Psoas muscle (tissue), 8 donors: ENCODE results near the gene PACRG. TPM values are rescaled to one million over a fixed set of nuclear protein-coding genes. Genes with fewer than 3 reads are reported as not detected.

Experiments
- ATAC-seq, 4 donors: fragments of 200-7000 bp; cut with Tn5 transposase; one replicate each; pipeline ENCODE4 v1.9.1; 2020; ENCODE audit warnings: moderate library complexity in 3 of 4, mild to moderate bottlenecking in 2 of 4
- DNase-seq, 2 donors: peaks; one replicate each; pipeline ENCODE4 v3.0.0-alpha.2; 2020
- H3K27ac ChIP-seq: fragments of 200-600 bp; one replicate; pipeline ENCODE4 v1.8.0; 2022
- H3K27me3 ChIP-seq, 3 donors: fragments of 200-600 bp in 1 of 3; one replicate each; pipeline versions ENCODE4 v1.6.1 to v1.8.0; 2013 to 2022; ENCODE audit warnings: low read length in 2 of 3, mild to moderate bottlenecking in 2 of 3, moderate library complexity in 1 of 3; ENCODE audit not compliant: insufficient read depth in 3 of 3
- H3K36me3 ChIP-seq, 2 donors: fragments of 200-600 bp in 1 of 2; one replicate each; pipeline versions ENCODE4 v1.6.1 to v1.8.0; 2013 to 2022; ENCODE audit warnings: low read depth in 1 of 2, mild to moderate bottlenecking in 1 of 2, moderate library complexity in 1 of 2; ENCODE audit not compliant: insufficient read depth in 1 of 2
- H3K4me1 ChIP-seq: fragments of 200-600 bp; one replicate; pipeline ENCODE4 v1.8.0; 2022
- H3K4me3 ChIP-seq: fragments of 200-600 bp; one replicate; pipeline ENCODE4 v1.8.0; 2022; ENCODE audit warnings: mild to moderate bottlenecking
- H3K9me3 ChIP-seq: fragments of 200-600 bp; one replicate; pipeline ENCODE4 v1.8.0; 2022
- CTCF ChIP-seq: fragments of 200-600 bp; IDR thresholded peaks from one replicate; pipeline ENCODE4 v1.8.0; 2022; ENCODE audit warnings: antibody characterized with exemption
- WGBS, 3 donors: extraction: QIAGEN DNeasy Blood & Tissue Kit; methylation state at CpG; one replicate each; pipeline versions ENCODE4 v1.1.6 to v1.1.7; 2013; 5-methylcytosine and 5-hydroxymethylcytosine counted together
- intact Hi-C, 2 donors: fragments of 100-400 bp; cut with DNase I; formaldehyde crosslinking; loops; one replicate each; pipeline versions ENCODE4 v1.11.0 to v1.14.2; 2022
- polyA plus RNA-seq, 3 donors: library from polyadenylated mRNA; stranded (reverse); fragments of 200-250 nt; gene quantifications; one replicate each; pipeline ENCODE4 v1.2.3, GENCODE V29; 2013
- total RNA-seq, 4 donors: library from RNA; stranded (reverse); fragmentation: NEBNext Ultra II Directional in 2 of 4; extraction: Animal tissue kit (Norgen Biotek cat#: 25700) in 2 of 4; gene quantifications; one replicate each; pipeline versions ENCODE4 v1.2.1 to v1.2.4, GENCODE V29; 2021 to 2023
- donor health status: healthy with polysubstance abuse.
- donor health status: DM: no; HTN: no; CAD: no; lungs with moderate emphysema.
- donor health status: Bipolar disorder and iron deficiency.
- donor health status: healthy.
- donor health status: DM: yes; HTN: yes; CAD: no.
- donor health status: DM: no; HTN: no; CAD: no.
- donor health status: DM: no; HTN: no; CAD: no.
- donor health status: DM: yes; HTN: yes; CAD: no.

PACRG gene
- total and polyA plus RNA-seq, 7 donors: 0.17 to 3.1 (median 1.8) TPM

DNA sequence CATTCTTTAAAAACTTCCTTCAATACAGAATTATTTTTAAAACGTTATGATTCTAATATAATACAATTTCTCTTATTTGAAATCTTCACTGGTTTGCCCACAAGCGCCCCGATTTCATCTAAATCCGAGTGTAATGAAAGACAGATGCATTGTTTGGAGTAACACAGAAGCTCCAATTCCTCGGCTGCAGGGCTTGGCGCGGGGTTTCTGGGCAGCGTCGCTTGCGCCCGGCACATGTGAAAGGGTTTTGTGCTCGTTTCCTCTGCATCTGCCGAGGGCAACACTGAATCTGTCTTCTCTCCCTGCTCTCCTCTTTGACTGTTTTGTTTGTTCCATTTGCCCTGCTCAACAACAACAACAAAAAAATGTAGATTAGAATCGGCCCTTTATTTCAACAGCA is 438.1 kb downstream of the PACRG start:
- DNase-seq: no peak
- WGBS, 3 donors: 51 to 74% (median 70%) methylated on average over 14 of the region's 14 CpGs

DNA sequence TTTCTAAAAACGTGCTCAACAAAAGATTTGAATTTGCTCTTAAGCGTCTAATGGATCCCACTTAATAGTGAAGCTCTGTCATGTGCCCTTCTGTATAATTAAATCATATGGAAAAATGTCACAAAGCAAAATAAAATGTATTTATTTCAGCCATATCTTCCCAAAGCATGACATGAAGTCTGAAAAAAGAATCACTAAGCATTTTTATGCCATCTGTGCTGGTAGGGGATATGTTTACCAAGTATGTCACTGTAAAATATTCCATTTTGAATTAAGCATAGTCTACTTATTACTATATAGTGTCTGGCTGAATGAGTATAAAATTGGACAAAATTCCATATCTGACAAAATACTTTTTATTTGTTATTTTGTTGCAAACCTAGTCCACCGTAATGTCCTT is 438.7 kb downstream of the PACRG start:
- Histone ChIP-seq H3K27ac (no peak overlapping the region), H3K4me1 (no peaks in the 10 kb centered on the region), H3K9me3 (no peaks in the 10 kb centered on the region), H3K36me3 (no peaks in the 10 kb centered on the region), H3K4me3 (no peak overlapping the region), H3K27me3 (no peaks in the 10 kb centered on the region)
- 84 to 87% (median 87%) methylated on average over 3 of the region's 3 CpGs for WGBS, 3 donors
- intact Hi-C loops: no loop called here
- no peak for DNase-seq
- no peak for TF ChIP-seq CTCF
- ATAC-seq: no peak

More for the DNA sequence above, 438.1 kb downstream of the PACRG start:
- Histone ChIP-seq H3K27me3 (no peaks in the 10 kb centered on the region), H3K4me3 (no peak overlapping the region), H3K27ac (no peak overlapping the region), H3K9me3 (no peaks in the 10 kb centered on the region), H3K36me3 (no peaks in the 10 kb centered on the region), H3K4me1 (no peaks in the 10 kb centered on the region)
- no peak for ATAC-seq
- TF ChIP-seq CTCF: no peak
- intact Hi-C loops: no loop called here

GRCh38 chr6:163169521-163169920 is 441.7 kb downstream of the PACRG start:
- Histone ChIP-seq H3K27ac (no peak overlapping the region), H3K4me3 (no peak overlapping the region), H3K4me1 (no peaks in the 10 kb centered on the region), H3K27me3 (no peaks in the 10 kb centered on the region), H3K36me3 (no peaks in the 10 kb centered on the region), H3K9me3 (no peaks in the 10 kb centered on the region)
- WGBS, 3 donors: 89 to 96% (median 94%) methylated on average over 11 of the region's 11 CpGs
- DNase-seq: no peak
- ATAC-seq: no peak
- intact Hi-C loops: no loop called here
- TF ChIP-seq CTCF: no peak

DNA sequence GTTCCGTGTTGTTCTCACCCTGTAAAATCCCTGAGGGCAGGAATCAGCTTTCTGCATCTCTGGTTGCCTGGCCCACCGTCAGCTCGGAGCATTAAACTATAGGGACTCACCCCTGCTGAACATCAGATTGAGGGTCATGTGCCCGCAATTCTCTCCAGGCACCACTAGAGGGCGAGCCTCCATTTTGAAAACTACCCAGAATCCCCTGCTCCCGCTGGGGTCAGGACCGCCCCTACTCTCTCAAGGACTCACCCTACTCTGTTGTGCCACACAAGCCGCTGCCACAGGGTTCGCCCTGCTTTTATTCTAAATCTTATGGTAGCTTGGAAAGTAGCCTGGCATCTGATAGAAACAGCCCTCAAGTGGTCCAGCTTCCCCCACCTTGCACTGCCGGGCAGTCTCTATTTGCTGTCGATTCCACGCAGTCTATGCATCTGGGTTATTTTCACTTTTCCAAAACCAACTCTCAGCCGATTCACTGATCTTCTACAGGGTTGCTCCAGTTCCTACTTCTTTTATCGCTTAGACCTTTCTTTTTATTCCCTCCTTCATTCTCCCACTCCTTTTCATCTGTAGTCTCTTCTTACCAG is 442.6 kb downstream of the PACRG start:
- no peak overlapping the region for H3K4me3 ChIP-seq

More for the DNA sequence above, 442.6 kb downstream of the PACRG start:
- TF ChIP-seq CTCF: peak; percentile 57
- Histone ChIP-seq H3K4me1 (no peaks in the 10 kb centered on the region), H3K9me3 (no peaks in the 10 kb centered on the region), H3K27me3 (no peaks in the 10 kb centered on the region), H3K36me3 (no peaks in the 10 kb centered on the region), H3K27ac (no peak overlapping the region)
- intact Hi-C loops: no loop called here
- WGBS, 3 donors: 89 to 93% (median 93%) methylated on average over 14 of the region's 14 CpGs
- DNase-seq (no peak), ATAC-seq (peak in 1 of 4 donors; percentile 28)
